ENCODE data around the gene CEP70.

DNA sequence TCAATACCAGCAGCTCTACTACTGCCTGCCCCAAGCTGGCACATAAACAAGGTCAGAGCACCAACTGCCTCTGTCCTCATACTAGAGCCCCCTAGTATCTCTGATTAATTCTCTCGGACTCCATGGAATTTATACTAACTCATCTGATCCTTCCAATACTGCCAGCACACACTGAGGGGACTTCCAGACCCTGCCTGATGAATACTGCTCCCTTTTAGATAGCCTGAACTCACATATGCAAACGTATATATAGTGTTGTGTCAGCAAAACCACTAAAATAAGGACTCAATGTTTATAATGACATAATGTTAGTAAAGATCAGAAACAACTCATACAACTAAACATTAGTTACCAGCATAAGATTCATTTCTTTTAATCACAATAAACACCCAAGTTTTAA, 25.0 kb downstream of the CEP70 start:
- TF ChIP-seq CTCF (IDR thresholded peaks at IDR 0.05), result no peak
- no peak for TF ChIP-seq POLR2A (IDR thresholded peaks at IDR 0.05)
- TF ChIP-seq POLR2AphosphoS5 (IDR thresholded peaks at IDR 0.05), result no peak
